AG09309 (cell line): ENCODE measurements around the gene ACTR3.

ENCODE experiments used
- DNase-seq: peaks from one replicate; pipeline ENCODE4 v3.0.0-alpha.2; 2010; ENCODE audit warnings: low read depth
- H3K4me3 ChIP-seq: 2 replicates; pipeline ENCODE4 v1.5.1; 2011; ENCODE audit warnings: mild to moderate bottlenecking, low read depth, low read length, moderate library complexity; ENCODE audit not compliant: control insufficient read depth
- CTCF ChIP-seq: IDR thresholded peaks from 2 replicates; pipeline ENCODE4 v1.5.1; 2011; ENCODE audit warnings: mild to moderate bottlenecking, low read depth, low read length, inconsistent platforms; ENCODE audit not compliant: insufficient read depth, control insufficient read depth; ENCODE audit errors: missing control alignments

ACTR3 gene

GRCh38 chr2:113962692-113963480 is 73.0 kb downstream of the ACTR3 start:
- DNase-seq, result no peak
- no peak overlapping the region for H3K4me3 ChIP-seq
- no peak for TF ChIP-seq CTCF

- no peak overlapping the region for H3K4me3 ChIP-seq
- DNase-seq, result no peak
- TF ChIP-seq CTCF, result peak; percentile 24
Measured at GRCh38 chr2:113963965-113964364, 74.1 kb downstream of the ACTR3 start.

- no peak for TF ChIP-seq CTCF
- no peak for DNase-seq
- no peak overlapping the region for H3K4me3 ChIP-seq
Measured at GRCh38 chr2:113964436-113964835, 74.5 kb downstream of the ACTR3 start.

- no peak for TF ChIP-seq CTCF
- no peak for DNase-seq
- no peak overlapping the region for H3K4me3 ChIP-seq
Measured at GRCh38 chr2:113965228-113965627, 75.3 kb downstream of the ACTR3 start.

- no peak for DNase-seq
- peak; percentile 45 for TF ChIP-seq CTCF
- no peak overlapping the region for H3K4me3 ChIP-seq
Measured at GRCh38 chr2:113965644-113966043, 75.8 kb downstream of the ACTR3 start.

- DNase-seq, result no peak
- TF ChIP-seq CTCF, result no peak
- no peak overlapping the region for H3K4me3 ChIP-seq
Measured at GRCh38 chr2:113966171-113966570, 76.3 kb downstream of the ACTR3 start.
